Left ventricle myocardium superior (tissue), 1 donor: ENCODE results near the gene PCF11. TPM values are rescaled to one million over a fixed set of nuclear protein-coding genes. Genes with fewer than 3 reads are reported as not detected.
"Not testable (repeated sequence)": the region's sequence is repeated elsewhere in the genome, so short reads cannot be mapped to it uniquely, and the experiment has no call there.

ENCODE experiments used
- ATAC-seq: fragments of 200-7000 bp; cut with Tn5 transposase; one replicate; pipeline ENCODE4 v1.9.1; 2020; ENCODE audit warnings: mild to moderate bottlenecking, moderate library complexity
- DNase-seq: peaks from one replicate; pipeline ENCODE4 v3.0.0-alpha.2; 2020
- intact Hi-C: fragments of 100-400 bp; cut with micrococcal nuclease; formaldehyde crosslinking; loops from one replicate; pipeline ENCODE4 v1.11.0; 2022
- long read RNA-seq: library from polyadenylated mRNA; unstranded; transcript quantifications from one replicate; pipeline ENCODE4 v2.0.0, GENCODE V29; 2021
- total RNA-seq: library from RNA; stranded (reverse); fragmentation: NEBNext Ultra II Directional; extraction: Animal tissue kit (Norgen Biotek cat#: 25700); gene quantifications from one replicate; pipeline ENCODE4 v1.2.1, GENCODE V29; 2021
- donor health status: DM: no; HTN: yes; CAD: no; lungs with severe emphysema.

The PCF11 gene, protein sequence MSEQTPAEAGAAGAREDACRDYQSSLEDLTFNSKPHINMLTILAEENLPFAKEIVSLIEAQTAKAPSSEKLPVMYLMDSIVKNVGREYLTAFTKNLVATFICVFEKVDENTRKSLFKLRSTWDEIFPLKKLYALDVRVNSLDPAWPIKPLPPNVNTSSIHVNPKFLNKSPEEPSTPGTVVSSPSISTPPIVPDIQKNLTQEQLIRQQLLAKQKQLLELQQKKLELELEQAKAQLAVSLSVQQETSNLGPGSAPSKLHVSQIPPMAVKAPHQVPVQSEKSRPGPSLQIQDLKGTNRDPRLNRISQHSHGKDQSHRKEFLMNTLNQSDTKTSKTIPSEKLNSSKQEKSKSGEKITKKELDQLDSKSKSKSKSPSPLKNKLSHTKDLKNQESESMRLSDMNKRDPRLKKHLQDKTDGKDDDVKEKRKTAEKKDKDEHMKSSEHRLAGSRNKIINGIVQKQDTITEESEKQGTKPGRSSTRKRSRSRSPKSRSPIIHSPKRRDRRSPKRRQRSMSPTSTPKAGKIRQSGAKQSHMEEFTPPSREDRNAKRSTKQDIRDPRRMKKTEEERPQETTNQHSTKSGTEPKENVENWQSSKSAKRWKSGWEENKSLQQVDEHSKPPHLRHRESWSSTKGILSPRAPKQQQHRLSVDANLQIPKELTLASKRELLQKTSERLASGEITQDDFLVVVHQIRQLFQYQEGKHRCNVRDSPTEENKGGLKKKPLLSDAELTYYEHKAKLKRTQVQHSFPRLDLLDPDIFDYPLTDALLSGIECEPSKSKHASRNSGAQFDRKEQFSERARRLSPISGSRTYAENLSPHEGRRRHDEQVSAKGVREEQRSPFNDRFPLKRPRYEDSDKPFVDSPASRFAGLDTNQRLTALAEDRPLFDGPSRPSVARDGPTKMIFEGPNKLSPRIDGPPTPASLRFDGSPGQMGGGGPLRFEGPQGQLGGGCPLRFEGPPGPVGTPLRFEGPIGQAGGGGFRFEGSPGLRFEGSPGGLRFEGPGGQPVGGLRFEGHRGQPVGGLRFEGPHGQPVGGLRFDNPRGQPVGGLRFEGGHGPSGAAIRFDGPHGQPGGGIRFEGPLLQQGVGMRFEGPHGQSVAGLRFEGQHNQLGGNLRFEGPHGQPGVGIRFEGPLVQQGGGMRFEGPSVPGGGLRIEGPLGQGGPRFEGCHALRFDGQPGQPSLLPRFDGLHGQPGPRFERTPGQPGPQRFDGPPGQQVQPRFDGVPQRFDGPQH (N-terminal part only)
- 27.7 TPM for total RNA-seq
- long read RNA-seq, full-length matches to known transcripts: 6 of 20 reads
- long read RNA-seq, partial matches to known transcripts: 11 of 20 reads
- long read RNA-seq, other reads (novel, unspliced or antisense): 3 of 20 reads

DNA sequence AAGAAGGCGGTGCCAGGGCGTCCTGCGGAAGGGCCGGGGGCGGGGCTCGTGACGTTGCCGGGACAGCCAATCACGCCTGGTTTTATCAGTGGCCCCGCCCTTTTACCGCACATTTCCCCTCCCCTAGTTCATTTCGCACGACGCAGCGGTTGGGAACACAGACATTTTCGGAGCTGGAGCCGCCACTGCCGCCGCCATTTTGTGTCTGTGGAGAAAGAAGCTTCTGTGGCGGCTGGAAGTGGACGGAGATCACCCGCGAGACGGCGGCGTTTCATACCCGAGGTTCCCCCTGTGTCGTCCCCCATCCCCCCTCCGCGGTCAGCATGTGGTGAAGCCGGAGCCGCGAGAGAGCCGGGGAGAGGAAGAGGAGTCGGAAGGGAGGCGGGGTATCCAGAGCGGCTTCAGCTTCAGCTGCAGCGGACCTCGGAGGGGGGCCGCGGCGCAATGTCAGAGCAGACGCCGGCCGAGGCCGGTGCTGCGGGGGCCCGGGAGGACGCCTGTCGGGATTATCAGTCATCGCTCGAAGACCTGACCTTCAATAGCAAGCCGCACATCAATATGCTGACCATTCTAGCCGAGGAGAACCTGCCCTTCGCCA, at the start of gene PCF11:
PCF11 (plus strand) TSS at position 136 of the 598 bp plus-strand sequence; CDS start at position 445, 309 bp downstream.
- ATAC-seq: peak; percentile 35
- no peak for DNase-seq
- intact Hi-C loops: loop anchor here (5.0 kb wide), 1 partner anchor 255 kb away; the partner anchor contains the start of genes DDIAS and PRCP

DNA sequence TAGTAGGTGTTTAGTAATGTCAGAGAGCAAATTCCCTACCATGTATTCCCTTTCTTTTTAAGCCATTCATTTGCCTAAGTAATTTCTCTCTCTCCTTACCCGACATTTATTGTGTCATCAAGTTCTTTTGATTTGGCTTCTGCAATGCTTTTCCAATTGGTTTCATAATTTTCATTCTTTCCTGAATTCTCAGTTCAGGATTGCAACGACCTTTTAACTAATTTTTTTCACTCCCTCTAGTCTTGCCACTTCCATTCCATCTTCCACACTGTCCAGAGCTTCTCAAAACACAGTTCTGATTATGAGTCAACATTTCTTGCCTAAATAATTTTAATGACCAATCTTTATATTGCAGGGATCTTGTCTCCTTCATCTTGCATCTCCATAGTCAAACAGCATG, 44.0 kb upstream of the PCF11 start:
- DNase-seq: no peak
- ATAC-seq: no peak
- intact Hi-C loops: no loop called here

DNA sequence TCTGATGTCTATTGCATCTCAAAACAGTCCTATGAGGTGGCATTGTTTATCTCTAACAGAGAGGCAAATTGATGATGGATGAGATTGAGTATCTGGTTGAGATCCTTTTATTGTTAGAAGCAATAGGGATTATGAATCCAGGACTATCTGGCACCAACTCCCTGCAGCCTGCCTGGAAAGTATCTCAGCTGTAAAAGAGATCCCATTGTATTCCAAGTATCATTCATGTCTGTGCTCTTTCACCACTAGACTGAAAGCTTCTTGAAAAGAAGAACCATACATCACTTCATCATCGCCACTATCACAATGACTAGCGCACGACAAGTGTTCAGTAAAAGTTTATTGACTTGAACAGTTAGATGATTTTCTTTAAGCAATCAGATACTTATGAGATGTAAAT, 41.9 kb upstream of the PCF11 start:
- ATAC-seq: no peak
- no peak for DNase-seq
- intact Hi-C loops: no loop called here

DNA sequence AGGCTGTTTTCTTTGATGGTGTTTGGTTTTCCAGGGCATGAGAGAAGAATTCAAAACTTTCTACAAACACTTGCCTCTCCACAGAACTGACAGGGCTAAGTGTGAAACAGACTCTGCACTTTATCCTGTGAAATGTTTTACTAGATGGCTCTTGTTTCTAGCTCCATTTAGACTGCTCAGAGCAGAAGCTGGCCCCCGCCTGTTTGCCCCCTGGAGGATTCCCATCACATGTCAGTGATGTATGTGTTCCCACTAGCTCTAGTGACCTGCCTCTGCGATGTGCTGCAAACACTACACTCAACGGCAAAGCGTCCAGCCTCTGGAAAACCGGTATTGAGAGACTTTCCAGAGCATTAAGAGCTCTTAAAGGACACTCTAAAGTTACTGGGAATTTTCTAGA, 41.4 kb upstream of the PCF11 start:
- ATAC-seq: no peak
- DNase-seq: no peak
- intact Hi-C loops: no loop called here

DNA sequence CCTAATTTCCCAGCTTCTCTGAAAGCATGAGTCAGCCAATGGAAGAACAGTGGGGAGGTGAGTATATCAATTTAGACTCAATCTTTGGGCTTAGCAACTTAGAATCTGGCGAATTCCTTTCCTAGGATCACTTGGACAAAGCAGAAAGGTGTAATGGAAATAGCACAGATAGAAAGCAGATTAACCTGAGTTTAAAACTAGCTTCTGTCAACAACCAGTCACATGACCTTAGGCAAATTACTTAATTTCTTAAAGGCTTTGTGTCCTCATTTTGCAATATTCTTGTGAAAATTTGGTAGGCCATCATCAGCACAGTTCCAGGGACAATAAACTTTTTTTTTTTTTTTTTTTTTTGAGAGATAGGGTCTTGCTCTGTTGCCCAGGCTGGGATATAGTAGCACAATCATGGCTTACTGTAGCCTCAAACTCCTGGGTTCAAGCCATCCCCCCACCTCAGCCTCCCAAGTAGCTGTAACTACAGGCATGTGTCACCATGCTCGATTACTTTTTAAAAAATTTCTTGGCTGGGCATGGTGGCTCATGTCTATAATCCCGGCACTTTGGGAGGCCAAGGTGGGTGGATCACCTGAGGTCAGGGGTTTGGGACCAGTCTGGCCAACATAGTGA, 40.8 kb upstream of the PCF11 start:
- no peak for ATAC-seq
- intact Hi-C loops: no loop called here
- DNase-seq: no peak

DNA sequence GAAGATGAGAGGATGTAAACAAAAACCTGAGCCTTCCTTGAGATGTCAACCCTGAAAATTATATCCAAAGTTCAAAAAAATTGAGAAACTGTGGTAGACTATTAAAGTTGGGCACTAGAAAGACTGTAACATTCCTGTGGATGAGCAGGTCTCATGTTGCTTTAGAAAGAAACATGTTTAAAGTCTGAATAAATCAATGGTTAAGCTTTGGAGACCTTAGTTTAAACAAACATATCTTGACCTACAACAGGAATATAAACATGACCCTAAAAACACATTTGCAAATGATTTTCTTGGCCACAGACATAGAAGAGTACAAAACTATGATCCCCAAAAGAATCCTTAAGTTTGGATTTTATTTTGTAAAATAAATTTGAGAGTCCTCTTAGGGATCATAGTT, 38.1 kb upstream of the PCF11 start:
- ATAC-seq (no peak), DNase-seq (no peak)
- intact Hi-C loops: no loop called here

DNA sequence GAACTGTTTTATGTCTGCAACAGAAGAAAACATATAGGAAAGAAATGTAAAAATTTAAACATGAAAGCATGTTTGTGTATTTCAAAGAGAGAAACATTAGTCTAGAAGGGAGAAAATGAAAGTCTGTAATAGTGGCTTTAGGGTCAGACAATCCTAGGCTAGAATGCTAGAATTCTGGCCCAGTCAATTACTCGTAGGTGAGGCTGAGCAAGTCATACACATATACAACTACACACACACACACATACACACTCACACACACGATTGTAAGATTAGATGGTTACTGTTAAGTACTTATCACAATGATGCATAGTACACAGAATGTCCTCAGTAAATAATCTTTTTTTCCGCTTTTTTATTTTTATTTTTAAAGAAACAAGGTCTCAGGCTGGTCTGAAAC, 37.7 kb upstream of the PCF11 start:
- intact Hi-C loops: no loop called here
- no peak for DNase-seq
- no peak for ATAC-seq

DNA sequence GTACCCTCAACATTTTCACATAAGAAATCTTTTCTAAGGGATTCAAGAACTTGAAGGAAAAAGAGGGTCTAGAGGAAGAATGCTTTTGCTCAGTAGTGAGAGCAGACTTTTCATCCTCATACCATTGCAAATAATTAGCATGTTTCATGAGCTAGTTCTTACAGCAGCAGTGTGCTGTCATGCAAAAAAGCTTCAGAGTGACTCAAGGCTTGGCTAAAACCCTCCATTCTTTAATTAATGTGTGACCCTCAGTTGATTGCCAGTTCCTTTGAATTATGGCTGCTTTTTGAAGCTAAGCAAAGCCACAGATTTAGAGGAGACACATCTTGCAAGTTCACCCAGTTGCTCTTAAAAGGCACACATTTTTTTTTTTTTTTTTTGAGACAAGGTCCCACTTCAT, 36.6 kb upstream of the PCF11 start:
- ATAC-seq (no peak), DNase-seq (no peak)
- intact Hi-C loops: no loop called here

DNA sequence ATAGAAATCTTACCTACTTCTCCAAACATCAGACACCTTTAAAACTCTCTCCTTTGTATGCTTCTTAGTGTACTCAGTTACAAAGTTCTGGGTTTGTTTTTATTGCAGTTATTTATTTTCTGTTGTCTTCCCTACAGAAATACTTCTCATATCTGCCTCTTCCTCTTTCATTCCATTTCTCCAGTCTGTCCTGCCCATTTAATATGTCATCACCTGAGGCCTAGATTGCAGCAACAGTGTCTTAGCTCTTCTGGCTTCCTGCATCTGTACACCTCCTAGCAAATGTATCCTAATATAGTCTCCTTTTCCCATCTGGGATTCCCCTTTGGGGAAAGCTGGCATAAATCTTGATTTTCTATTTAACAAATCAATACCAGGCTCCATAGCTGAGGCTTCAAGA, 34.9 kb upstream of the PCF11 start:
- ATAC-seq (no peak), DNase-seq (no peak)
- intact Hi-C loops: no loop called here

DNA sequence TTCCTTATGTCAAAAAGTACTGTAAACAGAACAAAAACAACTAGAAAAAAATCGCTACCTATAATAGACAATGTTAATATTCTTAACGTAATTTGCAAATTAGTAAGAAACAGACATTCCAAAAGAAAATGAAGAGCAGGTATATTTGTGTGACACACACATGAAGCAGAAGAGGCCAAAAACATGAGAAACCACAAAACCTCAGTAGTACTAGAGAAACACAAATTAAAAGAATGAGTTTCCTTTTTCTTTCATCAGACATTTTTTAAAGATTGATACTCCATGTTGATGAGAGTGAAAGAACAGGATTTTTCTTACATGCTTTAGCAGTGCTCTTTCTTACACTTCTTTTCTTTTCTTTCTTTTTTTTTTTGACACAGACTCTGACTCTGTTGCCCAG, 34.2 kb upstream of the PCF11 start:
- ATAC-seq: no peak
- no peak for DNase-seq
- intact Hi-C loops: no loop called here

DNA sequence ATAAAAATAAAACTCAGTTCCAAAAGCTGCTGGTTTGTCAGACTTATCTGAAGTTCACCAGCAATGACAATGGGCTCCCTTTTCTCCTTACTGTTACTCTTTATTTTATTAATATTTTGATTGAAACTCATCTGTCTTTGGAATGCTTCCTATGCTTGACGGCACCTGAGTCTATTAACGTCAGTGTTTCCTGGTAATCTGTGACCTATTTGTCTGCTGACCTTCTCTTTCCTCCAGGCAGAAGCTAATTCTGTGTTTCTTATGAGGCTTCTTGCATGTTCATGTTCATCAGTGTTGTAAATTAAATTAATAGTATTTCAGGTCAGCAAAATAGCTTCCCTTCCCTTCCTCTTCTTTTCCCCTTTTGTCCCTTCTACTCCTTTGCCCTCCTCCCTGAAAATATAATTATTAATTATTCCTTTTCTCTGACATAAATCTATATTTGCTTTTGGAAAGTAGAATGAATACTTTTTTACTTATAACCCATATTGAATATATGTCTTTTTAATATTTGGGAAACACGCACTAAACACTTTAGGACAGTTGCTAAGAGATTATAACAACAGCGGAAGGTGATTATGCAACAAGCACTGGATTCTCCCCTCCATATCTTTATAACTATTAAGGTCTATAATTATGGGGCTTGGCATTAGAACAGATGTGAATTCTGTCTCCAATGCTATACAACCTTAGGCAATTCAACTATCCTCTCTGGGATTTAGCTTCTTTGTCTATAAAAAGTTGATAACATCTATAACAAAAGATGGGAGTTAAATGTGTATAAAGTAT, 32.1 kb upstream of the PCF11 start:
- DNase-seq (no peak), ATAC-seq (peak; percentile 53)
- intact Hi-C loops: no loop called here

DNA sequence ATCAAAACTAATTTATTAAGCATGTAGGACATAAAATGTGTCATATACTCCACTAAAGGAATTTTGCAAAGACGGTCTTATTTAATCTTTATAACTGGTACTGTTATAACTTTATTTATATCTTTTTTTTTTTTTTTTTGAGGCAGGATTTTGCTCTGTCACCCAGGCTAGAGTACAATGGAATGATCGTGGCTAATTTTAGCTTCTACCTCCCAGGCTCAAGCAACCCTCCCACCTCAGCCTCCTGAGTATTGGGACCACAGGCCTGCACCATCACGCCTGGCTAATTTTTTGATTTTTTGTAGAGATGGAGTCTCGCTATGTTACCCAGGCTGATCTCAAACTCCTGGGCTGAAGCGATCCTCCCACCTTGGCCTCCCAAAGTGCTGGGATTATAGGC, 31.4 kb upstream of the PCF11 start:
- ATAC-seq: peak; percentile 64
- intact Hi-C loops: no loop called here

DNA sequence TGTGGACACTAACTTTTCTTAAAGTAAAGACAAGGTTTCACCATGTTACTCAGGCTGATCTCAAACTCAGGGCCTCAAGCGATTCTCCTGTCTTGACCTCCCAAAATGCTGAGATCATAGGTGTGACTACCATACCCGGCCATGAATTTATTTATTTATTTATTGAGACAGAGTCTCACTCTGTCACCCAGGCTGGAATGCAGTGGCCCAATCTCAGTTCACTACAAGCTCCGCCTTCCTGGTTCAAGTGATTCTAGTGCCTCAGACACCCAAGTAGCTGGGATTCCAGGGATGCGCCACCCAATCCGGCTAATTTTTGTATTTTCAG, 29.7 kb upstream of the PCF11 start:
- DNase-seq (no peak), ATAC-seq (no peak)
- intact Hi-C loops: no loop called here

More for the DNA sequence above, 31.4 kb upstream of the PCF11 start:
- no peak for DNase-seq

DNA sequence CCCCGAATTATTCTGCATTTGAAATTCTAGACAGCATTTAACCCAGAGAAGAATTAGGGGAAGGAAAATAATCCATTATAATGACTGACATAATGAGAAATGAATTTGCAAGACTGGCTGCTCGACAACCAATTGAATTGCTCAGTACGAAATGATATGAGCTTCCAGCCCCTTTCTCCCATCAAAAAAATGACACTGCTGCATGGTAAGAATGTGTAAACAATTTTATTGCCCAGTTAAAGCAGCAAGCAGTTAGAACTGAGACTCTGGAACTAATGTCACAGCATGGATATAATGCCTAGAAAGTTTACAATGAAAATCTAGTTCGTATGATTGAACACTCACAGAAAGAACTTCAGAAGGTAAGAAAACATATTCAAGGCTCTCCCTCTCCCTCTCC, 24.7 kb upstream of the PCF11 start:
- DNase-seq: no peak
- intact Hi-C loops: no loop called here
- ATAC-seq: no peak

DNA sequence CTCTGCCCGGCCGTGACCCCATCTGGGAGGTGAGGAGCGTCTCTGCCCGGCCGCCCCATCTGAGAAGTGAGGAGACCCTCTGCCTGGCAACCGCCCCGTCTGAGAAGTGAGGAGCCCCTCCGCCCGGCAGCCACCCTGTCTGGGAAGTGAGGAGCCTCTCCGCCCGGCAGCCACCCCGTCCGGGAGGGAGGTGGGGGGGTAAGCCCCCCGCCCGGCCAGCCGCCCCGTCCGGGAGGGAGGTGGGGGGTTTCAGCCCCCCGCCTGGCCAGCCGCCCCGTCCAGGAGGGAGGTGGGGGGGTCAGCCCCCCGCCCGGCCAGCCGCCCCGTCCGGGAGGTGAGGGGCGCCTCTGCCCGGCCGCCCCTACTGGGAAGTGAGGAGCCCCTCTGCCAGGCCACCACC, 23.7 kb upstream of the PCF11 start:
- ATAC-seq, intact Hi-C loops, DNase-seq: not testable (repeated sequence)

DNA sequence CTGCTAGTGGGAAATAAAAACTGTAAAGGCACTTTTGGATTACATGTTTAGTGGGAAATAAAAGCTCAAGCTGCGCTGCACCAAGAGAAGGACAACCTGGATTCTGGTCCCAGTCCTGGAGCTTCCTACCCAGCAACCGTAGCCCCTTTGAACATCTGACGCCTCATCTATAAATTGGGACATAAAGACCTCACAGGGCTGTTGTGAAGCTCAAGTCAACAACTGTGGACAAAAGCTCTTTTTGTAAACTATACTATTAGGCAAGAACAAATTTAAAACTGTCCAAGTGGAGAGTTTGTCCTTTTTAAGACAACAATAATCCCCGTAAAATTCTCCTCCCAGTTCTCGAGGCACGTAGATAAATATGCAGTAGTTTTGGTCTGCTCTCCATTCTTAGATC, 17.6 kb upstream of the PCF11 start:
- ATAC-seq (no peak), DNase-seq (no peak)
- intact Hi-C loops: no loop called here

DNA sequence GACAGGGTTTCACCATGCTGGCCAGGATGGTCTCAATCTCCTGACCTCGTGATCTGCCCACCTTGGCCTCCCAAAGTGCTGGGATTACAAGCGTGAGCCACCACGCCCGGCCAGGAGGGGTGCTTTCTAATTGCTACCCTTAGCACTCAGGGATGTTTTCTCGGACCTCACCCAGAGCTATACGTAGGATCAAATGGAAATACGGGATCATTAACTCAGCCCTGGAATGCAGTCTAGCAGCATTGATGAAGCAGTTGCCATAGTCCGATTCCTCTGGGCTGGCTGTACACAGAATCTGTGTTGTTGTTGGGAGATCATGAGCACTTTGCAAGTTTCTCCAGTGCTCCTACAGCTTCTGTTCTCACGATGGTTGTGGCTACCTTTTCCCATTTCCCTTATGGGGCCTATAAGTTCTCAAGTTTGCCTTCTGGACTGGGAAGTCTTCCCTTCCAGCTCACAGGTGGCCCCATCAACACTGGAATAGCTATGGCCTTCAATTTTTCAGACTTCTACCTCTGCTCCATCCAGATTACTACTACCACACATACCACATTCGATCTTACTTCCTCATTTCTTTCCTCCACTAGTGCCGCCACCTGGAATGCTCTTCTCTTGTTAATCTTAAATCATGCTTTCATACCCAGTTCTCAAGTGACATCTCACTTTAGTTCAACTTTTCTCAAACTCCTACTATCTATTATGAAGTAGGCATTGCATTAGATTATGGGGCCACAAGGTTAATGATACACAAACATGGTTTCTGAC, 16.1 kb upstream of the PCF11 start:
- intact Hi-C loops: no loop called here
- DNase-seq (no peak), ATAC-seq (no peak)
